Choroid plexus epithelial cell (primary cell): ENCODE results near the gene DTX2.
"Not testable (repeated sequence)": the region's sequence is repeated elsewhere in the genome, so short reads cannot be mapped to it uniquely, and the experiment has no call there.

Experiments used
- DNase-seq: peaks from one replicate; pipeline ENCODE4 v3.0.0-alpha.2; 2010; ENCODE audit warnings: low read depth
- H3K4me3 ChIP-seq: 2 replicates; pipeline ENCODE4 v1.5.1; 2011; ENCODE audit warnings: low read depth, mild to moderate bottlenecking, control low read depth, low read length, moderate library complexity

The DTX2 gene

GRCh38 chr7:76442664-76443446 is 18.7 kb upstream of the DTX2 start:
- H3K4me3 ChIP-seq, DNase-seq: not testable (repeated sequence)

DNA sequence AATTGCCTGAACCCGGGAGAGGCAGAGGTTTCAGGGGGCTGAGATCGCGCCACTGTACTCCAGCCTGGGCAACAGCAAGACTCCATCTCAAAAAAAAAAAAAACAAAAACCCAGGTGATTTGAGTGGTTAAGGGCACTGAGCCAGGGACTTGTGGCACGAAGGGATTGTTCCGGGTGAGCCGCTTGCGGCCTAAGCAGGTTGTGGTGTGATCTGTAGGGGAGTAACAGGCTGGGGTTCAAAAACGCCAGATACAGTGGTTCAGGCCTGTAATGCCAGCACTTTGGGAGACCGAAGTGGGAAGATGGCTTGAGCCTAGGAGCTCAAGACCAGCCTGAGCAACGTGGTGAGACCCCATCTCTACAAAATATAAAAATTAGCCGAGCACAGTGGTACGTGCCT is 17.7 kb upstream of the DTX2 start:
- not testable (repeated sequence) for H3K4me3 ChIP-seq, DNase-seq

- peak; percentile 91 for DNase-seq
- not testable (repeated sequence) for H3K4me3 ChIP-seq
Observed at GRCh38 chr7:76445577-76446008, 15.9 kb upstream of the DTX2 start.

GRCh38 chr7:76457017-76457416 is 4.5 kb upstream of the DTX2 start:
- H3K4me3 ChIP-seq, DNase-seq: not testable (repeated sequence)

DNA sequence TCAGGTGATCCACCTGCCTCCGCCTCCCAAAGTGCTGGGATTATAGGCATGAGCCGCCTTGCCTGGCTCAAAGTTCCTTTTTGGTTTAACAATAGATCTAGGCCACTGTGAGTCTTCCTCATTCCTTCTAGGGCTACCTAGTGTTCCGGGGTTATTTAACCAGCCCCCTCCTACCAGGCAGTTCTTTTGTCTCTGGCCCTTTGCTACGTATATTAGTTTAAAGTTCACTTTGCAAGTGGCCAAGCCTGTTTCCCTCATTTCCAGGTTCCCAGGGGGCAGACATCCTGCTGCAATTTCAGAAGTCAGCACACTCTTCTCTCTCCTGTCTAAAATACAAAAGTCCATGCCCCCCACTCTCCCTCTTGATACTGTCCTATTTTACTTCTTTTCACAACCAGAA is 3.0 kb upstream of the DTX2 start:
- H3K4me3 ChIP-seq, DNase-seq: not testable (repeated sequence)

GRCh38 chr7:76460767-76461166 is 742 bp upstream of the DTX2 start:
- DNase-seq, H3K4me3 ChIP-seq: not testable (repeated sequence)

DNA sequence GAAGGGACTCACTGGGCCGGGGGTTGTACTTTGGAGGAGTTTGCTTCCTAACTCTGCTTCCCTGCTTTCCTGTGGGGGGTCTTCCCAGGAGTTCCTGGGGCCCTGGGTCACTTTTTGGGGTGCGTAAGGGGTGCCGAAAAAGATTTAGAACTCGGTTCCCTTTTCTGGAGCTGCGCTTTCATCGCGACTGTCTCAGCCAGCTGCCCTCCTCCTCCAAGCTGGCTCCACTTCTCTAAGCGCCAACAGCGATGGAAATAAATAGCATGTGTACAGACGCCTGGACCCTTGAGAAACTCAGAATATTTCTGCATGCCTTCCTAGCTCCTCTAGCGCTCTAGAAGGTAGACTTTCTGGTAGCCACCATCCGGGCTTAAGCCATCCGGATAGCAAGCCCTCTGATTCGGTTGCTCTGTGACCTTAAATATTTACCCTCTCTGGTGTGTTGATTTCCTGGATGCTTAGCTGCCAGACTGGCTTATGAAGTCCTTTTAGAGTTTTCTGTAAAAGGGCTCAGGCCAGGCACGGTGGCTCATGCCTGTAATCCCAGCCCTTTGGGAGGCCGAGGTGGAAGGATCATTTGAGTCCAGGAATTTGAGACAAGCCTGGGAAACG is 868 bp downstream of the DTX2 start:
- not testable (repeated sequence) for H3K4me3 ChIP-seq, DNase-seq

- not testable (repeated sequence) for DNase-seq, H3K4me3 ChIP-seq
Observed at GRCh38 chr7:76464959-76465358, 3.5 kb downstream of the DTX2 start.

GRCh38 chr7:76465950-76466349 is 4.4 kb downstream of the DTX2 start:
- not testable (repeated sequence) for DNase-seq, H3K4me3 ChIP-seq

- not testable (repeated sequence) for H3K4me3 ChIP-seq, DNase-seq
Observed at GRCh38 chr7:76467743-76468404, 6.4 kb downstream of the DTX2 start.

- DNase-seq = not testable (repeated sequence)
Observed at GRCh38 chr7:76471556-76472221, 10.2 kb downstream of the DTX2 start.

DNA sequence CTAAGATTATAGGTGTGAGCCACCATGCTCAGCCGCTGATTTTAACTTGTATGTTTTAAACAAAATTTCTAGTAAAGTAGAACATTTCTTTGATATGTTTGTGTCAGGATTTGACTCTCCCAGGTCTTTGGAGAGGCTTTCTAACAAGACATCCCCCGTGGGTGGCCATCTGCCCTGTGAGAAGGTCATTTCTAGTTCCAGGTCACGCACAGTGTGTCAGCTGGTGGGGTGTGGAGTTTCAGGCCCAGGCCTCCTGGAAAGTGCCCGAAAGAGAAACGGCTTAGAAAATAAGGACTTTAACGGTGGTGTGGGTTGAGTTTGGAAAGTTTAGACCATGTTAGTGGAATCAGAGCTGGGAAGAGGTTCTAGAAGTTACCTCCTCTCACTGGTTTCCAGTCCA is 11.6 kb downstream of the DTX2 start:
- H3K4me3 ChIP-seq, DNase-seq: not testable (repeated sequence)

More at GRCh38 chr7:76471556-76472221, 10.2 kb downstream of the DTX2 start:
- H3K4me3 ChIP-seq = not testable (repeated sequence)

DNA sequence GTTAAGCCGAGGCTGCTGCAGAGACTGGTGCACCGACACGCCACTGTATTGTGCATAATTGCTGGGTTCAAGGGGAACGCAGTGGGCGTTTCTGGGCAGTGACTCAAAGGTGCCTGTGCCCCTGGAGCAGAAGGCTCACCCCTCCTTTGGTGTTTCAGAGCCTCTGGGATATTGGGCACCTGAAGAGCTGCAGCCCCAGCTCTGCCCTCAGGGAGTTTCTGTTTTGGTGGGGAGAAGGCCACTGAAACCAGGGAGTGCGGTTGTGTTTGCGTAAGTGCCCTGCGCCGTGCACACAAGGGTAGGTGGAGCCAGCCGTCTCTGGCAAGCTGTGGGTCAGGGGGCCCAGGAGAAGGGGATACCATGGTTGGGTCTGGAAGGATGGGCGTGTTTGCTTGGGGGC is 14.8 kb downstream of the DTX2 start:
- not testable (repeated sequence) for H3K4me3 ChIP-seq, DNase-seq

GRCh38 chr7:76476742-76477474 is 15.4 kb downstream of the DTX2 start:
- H3K4me3 ChIP-seq, DNase-seq: not testable (repeated sequence)

DNA sequence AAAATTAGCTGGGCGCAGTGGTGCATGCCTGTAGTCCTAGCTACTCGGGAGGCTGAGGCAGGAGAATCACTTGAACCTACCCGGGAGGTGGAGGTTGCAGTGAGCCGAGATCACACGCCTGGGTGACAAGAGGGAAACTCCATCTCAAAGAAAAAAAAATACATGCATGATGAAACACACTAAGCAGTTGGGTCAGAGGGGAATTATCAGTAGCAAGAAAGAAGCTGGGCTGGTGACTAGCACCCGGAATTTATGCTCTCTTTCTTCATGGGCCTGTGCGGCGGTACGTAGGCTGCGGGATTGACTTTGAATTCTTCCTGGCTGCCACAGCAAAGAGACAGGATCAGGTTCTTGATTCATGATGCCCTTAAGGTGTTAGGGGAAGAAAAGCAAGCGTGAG is 18.1 kb downstream of the DTX2 start:
- H3K4me3 ChIP-seq = not testable (repeated sequence)
- DNase-seq = peak; percentile 17

DNA sequence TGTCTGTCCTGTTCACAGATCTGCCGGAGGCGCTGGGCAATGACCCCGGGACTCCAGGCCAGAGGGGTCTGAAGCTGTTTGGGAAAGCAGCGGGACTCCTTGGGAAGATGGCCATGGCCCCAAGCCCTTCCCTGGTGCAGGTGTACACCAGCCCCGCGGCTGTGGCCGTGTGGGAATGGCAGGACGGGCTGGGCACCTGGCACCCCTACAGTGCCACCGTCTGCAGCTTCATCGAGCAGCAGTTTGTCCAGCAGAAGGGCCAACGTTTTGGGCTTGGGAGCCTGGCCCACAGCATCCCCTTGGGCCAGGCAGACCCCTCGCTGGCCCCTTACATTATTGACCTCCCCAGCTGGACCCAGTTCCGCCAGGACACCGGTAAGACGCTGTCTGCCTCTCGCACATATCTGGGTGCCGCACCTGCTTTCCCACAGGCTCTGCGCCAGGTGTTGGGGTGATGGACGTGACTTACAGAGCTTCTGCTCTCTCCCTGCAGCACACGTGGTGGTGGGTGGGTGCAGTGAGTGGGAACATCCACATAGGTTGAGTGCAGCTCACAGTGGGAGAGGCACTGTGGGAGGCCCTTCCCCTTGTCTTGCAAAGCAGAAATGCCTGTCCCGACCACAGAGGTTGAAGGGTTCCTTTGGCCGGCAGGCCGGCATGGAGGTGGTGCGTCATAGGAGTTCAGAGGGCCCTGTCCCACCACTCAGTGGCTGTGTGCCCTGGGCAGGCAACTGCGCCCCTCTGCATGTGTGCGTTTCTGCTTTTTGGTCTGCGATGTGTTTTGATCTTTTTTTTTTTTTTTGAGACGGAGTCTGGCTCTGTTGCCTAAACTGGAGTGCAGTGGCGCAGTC is 19.1 kb downstream of the DTX2 start:
- peak; percentile 86 for DNase-seq
- not testable (repeated sequence) for H3K4me3 ChIP-seq

DNA sequence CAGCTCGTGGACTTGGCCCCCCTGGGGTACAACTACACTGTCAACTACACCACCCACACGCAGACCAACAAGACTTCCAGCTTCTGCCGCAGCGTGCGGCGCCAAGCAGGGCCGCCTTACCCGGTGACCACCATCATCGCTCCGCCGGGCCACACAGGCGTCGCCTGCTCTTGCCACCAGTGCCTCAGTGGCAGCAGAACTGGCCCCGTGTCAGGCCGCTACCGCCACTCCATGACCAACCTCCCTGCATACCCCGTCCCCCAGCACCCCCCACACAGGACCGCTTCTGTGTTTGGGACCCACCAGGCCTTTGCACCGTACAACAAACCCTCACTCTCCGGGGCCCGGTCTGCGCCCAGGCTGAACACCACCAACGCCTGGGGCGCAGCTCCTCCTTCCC is 21.2 kb downstream of the DTX2 start:
- not testable (repeated sequence) for H3K4me3 ChIP-seq, DNase-seq

- not testable (repeated sequence) for H3K4me3 ChIP-seq
Observed at GRCh38 chr7:76483081-76483480, 21.6 kb downstream of the DTX2 start.

More at GRCh38 chr7:76483081-76483480, 21.6 kb downstream of the DTX2 start:
- not testable (repeated sequence) for DNase-seq
